ENCODE results near the gene ERVMER34-1.

The ERVMER34-1 gene

DNA sequence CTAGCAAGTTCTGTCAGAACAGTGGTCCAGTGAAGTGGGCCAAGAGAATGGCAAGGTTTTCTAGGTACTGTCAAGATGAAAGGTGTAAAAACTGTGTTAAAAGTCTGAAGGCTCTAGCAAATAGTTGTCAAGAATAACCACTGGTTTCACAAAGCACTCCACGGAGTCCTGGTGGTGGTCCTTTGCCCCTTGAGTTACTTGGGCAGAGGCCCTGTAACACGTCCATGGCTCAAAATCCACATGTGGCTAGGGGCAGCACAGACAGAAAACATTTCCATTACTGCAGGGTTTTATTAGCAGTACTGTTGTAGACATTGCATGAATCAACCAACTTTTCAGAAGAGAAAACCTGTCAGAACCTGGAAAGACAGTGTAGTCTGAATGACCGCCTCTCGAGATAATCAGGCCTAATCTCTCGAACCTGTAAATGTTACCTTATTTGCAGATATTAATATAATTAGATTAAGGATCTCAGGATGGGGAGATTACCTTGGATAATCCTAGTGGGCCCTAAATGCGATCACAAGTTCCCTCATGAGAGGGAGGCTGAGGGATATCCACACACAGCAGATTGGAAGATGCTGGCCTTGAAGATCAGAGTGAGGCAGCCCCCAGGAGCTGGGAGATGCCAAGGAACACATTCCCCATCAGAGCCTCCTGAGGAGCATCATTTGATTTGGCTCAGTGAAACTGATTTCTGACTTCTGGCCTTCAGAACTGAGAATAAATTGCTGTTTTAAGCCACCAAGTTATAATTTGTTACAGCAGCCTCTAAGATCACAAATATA, 34.7 kb downstream of the ERVMER34-1 start:
- no peak for DNase-seq

DNA sequence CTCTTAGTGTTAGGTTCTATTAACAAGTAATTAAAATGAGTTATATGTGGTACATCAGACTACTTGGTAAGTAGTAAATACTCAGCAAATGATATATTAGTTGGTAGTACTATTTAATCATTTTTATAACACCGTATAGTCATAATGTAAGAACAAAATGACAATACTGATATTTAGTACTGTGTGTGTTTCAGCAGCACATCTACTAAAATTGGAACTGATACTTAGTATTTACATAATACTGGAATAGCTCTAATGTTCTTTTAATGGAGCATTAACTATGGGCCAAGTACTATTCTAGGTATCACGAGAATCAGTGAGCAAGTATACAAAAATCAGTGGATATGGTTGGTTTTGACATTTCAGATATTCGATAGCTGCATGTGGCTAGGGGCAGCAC, 35.3 kb downstream of the ERVMER34-1 start:
- DNase-seq: no peak

- DNase-seq: no peak
Measured at GRCh38 chr4:52715255-52715897, 35.8 kb downstream of the ERVMER34-1 start.

DNA sequence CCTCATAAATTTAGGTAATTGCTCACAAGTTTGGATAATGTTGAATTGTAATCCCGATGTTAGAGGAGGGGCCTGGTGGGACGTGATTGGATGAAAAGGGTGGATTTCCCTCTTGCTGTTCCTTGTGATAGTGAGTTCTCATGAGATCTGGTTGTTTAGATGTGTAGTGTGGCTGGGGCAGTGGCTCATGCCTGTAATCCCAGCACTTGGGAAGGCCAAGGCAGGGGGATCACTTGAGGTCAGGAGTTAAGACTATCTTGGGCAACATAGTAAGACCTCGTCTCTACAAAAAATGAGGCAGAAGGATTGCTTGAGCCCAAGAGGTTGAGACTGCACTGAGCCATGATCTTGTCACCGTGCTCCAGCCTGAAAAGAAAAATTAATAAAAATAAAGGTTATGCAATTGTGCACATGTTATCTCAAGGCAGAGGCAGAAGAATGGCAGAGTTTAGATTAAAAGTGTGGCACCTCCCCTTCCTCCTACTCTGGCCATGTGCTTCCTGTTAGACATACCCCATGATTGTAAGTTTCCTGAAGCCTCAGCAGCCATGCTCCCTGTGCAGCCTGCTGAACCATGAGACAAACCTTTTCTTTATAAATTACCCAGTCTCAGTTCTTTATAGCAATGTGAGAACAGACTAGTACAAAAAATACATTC, 36.5 kb downstream of the ERVMER34-1 start:
- no peak for DNase-seq

- no peak for DNase-seq
Measured at GRCh38 chr4:52713456-52713937, 37.7 kb downstream of the ERVMER34-1 start.

DNA sequence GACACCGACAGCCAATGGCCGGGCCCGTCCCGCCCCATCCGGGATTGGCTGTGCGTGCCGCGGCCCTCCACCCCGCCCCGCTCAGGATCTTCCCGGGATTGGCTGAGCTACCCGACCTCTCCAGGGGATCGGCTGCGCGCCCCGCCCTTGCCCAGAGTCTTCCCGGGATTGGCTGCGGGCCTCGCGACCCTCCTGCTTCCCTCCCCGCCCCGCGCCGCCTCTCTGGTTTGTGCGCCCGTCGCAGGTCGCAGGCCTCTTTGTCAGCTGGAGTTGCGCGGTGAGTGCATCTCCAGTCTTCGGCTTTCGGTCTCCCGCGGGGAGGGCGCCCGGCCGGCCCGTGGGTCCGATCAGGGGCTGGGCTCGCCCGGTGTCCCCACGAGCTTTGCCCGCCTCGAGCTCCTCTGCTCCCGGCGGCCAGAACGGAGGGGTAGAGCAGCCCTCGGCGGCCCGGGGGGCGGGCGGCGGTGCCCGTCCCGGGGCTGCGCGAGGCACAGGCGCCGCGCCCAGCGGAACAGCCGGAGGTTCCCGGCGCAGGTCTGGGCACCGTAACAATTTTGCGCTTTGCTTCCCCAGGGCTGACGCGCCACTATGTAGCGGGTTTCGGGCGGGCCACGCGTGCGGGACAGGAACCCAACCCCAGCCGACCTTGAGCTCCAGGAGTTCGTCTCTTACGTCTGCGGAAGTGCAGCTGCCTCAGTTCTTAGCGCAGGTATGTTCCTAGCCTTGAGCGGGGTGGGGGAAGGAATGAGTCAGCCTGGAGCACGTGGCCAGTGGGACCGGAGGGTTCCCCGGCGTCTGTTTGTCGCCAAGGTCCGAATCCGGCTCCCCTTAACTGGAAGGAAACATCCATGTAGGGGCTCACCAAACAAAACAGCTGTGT, 38.7 kb downstream of the ERVMER34-1 start:
- peak; percentile 88 for DNase-seq

- peak; percentile 29 for DNase-seq
Measured at GRCh38 chr4:52711834-52712250, 39.4 kb downstream of the ERVMER34-1 start.

GRCh38 chr4:52711272-52711671, 40.0 kb downstream of the ERVMER34-1 start:
- no peak for DNase-seq

DNA sequence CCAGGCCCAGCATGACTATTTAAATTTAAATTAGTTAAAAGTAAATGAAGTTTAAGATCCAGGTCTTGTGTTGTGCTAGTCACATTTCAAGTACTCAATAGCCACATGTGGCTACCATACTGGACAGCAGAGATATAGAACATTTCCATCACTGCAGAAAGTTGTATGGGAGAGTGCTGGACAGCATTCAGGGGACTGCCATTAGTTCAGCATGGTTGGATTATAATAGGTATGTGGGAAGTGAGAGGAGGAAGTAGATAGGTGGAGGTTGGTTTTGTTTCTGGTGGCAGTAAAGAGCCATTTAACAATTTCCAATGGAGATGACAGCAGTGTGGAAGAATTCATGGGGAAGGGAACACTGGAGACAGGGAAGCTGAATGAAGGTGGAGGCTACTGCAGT, 42.1 kb downstream of the ERVMER34-1 start:
- DNase-seq: no peak

DNA sequence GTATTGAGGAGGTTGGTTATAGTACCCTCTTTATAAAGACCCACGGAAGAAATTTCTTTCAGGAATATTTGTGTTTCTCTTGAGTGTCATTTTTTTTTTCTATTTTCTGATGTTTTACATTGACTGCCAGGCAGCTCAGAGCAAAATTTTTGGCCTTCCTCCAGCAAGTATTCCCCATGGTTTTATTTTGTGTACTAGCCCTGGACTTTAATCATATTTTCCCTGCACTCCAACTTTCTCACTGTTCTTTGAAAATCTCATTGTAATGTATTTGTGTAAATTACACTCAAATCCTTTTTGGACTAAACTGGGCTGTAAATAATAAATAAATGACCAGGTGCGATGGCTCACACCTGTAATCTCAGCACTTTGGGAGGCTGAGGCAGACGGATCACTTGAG, 46.6 kb downstream of the ERVMER34-1 start:
- peak; percentile 7 for DNase-seq

DNA sequence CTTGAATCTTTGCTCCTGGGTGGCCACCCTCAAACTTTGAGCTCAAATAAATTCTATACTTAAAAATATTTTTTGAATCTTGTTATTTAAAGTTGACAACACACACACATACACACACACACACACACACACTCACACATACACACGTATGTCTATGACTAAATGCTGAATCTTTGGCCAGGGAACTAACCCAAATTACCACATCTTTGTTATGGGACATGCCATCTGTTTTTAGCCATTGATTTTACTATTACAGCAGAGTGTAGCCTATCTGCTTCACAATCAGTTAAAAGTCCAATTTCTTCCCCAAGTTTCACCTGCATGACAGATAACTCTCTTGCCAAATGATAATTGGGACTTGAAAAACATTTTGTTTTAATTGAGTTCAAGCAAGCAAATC, 47.1 kb downstream of the ERVMER34-1 start:
- no peak for DNase-seq

- no peak for DNase-seq
Measured at GRCh38 chr4:52701207-52701606, 50.0 kb downstream of the ERVMER34-1 start.

DNA sequence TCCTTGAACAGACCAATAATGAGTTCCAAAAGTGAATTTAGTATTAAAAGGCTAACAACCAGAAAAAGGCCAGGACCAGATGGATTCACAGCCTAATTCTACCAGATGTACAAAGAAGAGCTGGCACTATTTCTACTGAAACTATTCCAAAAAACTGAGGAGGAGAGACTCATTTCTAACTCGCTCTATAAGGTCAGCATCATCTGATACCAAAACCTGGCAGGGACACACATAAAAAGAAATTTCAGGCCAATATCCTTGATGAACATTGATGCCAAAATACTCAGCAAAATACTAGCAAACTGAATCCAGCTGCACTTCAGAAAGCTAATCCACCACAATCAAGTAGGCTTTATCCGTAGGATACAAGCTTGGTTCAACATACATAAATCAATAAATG, 56.3 kb downstream of the ERVMER34-1 start:
- DNase-seq: no peak

GRCh38 chr4:52693492-52693891, 57.7 kb downstream of the ERVMER34-1 start:
- DNase-seq: no peak
